ENCODE data around the gene MYO16. TPM values are rescaled to one million over a fixed set of nuclear protein-coding genes. Genes with fewer than 3 reads are reported as not detected.

The MYO16 gene
- total and polyA plus RNA-seq, 2 experiments from 2014 or later = 0.02 to 0.15 TPM

GRCh38 chr13:108878732-108879131, 249.3 kb downstream of the MYO16 start:
- no peaks in the 10 kb centered on the region for H3K27me3 ChIP-seq
- no peaks in the 10 kb centered on the region for H3K9me3 ChIP-seq (ENCODE audit: low read depth)
- no peaks in the 10 kb centered on the region for H3K4me1 ChIP-seq (ENCODE audit: low read depth)
- no peak for TF ChIP-seq CTCF (IDR thresholded peaks at IDR 0.05; ENCODE audit: low read depth, low read length)
- DNase-seq (ENCODE audit: low read depth in 1 of 2, low spot score in 1 of 2) = no peak
- no peak overlapping the region for H3K4me3 ChIP-seq
- H3K36me3 ChIP-seq = no peaks in the 10 kb centered on the region
- H3K27ac ChIP-seq = no peak overlapping the region

GRCh38 chr13:108889324-108889984, 260.0 kb downstream of the MYO16 start:
- no peaks in the 10 kb centered on the region for H3K36me3 ChIP-seq
- DNase-seq (ENCODE audit: low read depth in 1 of 2, low spot score in 1 of 2) = no peak
- no peak overlapping the region for H3K27ac ChIP-seq
- no peaks in the 10 kb centered on the region for H3K4me1 ChIP-seq (ENCODE audit: low read depth)
- TF ChIP-seq CTCF (IDR thresholded peaks at IDR 0.05; ENCODE audit: low read depth, low read length) = no peak
- no peaks in the 10 kb centered on the region for H3K27me3 ChIP-seq
- no peak overlapping the region for H3K4me3 ChIP-seq
- H3K9me3 ChIP-seq (ENCODE audit: low read depth) = no peaks in the 10 kb centered on the region

- TF ChIP-seq CTCF (IDR thresholded peaks at IDR 0.05; ENCODE audit: low read depth, low read length) = peak; percentile 50
- H3K36me3 ChIP-seq = no peaks in the 10 kb centered on the region
- H3K9me3 ChIP-seq (ENCODE audit: low read depth) = no peaks in the 10 kb centered on the region
- H3K27ac ChIP-seq = no peak overlapping the region
- no peaks in the 10 kb centered on the region for H3K4me1 ChIP-seq (ENCODE audit: low read depth)
- DNase-seq (ENCODE audit: low read depth in 1 of 2, low spot score in 1 of 2) = peak; percentile 59 to 63
- H3K4me3 ChIP-seq = no peak overlapping the region
- no peaks in the 10 kb centered on the region for H3K27me3 ChIP-seq
Observed at GRCh38 chr13:108895220-108895704, 265.9 kb downstream of the MYO16 start.

- H3K4me1 ChIP-seq (ENCODE audit: low read depth) = no peaks in the 10 kb centered on the region
- no peak for TF ChIP-seq CTCF (IDR thresholded peaks at IDR 0.05; ENCODE audit: low read depth, low read length)
- H3K36me3 ChIP-seq = no peaks in the 10 kb centered on the region
- H3K4me3 ChIP-seq = no peak overlapping the region
- no peak overlapping the region for H3K27ac ChIP-seq
- DNase-seq (ENCODE audit: low read depth in 1 of 2, low spot score in 1 of 2) = no peak
- H3K27me3 ChIP-seq = no peaks in the 10 kb centered on the region
- H3K9me3 ChIP-seq (ENCODE audit: low read depth) = no peaks in the 10 kb centered on the region
Observed at GRCh38 chr13:108897955-108898354, 268.5 kb downstream of the MYO16 start.

- Histone ChIP-seq H3K36me3 (no peaks in the 10 kb centered on the region), H3K27ac (no peak overlapping the region), H3K9me3 (ENCODE audit: low read depth) (no peaks in the 10 kb centered on the region), H3K27me3 (no peaks in the 10 kb centered on the region), H3K4me1 (ENCODE audit: low read depth) (no peaks in the 10 kb centered on the region), H3K4me3 (no peak overlapping the region)
- no peak for TF ChIP-seq CTCF (IDR thresholded peaks at IDR 0.05; ENCODE audit: low read depth, low read length)
- DNase-seq (ENCODE audit: low read depth in 1 of 2, low spot score in 1 of 2) = no peak
Observed at GRCh38 chr13:108902405-108903155, 273.2 kb downstream of the MYO16 start.
